NB4 (cell line): ENCODE results near the gene IMMP2L.

Experiments used
- DNase-seq: peaks from one replicate; pipeline ENCODE4 v3.0.0; 2010; ENCODE audit warnings: low read depth
- H3K4me3 ChIP-seq: one replicate; pipeline ENCODE4 v1.5.1; 2011; ENCODE audit warnings: mild to moderate bottlenecking, low read depth, low read length, moderate library complexity
- CTCF ChIP-seq: IDR thresholded peaks from one replicate; pipeline ENCODE4 v1.5.1; 2012; ENCODE audit warnings: low read depth, low read length
- MAX ChIP-seq: IDR thresholded peaks from 2 replicates; pipeline ENCODE4 v1.6.1; 2011; ENCODE audit warnings: low read depth, low read length
- MYC ChIP-seq: IDR thresholded peaks from 2 replicates; pipeline ENCODE4 v1.6.1; 2011; ENCODE audit warnings: low read depth, low read length
- POLR2A ChIP-seq: IDR thresholded peaks from 2 replicates; pipeline ENCODE4 v1.6.1; 2011; ENCODE audit warnings: mild to moderate bottlenecking; ENCODE audit not compliant: insufficient read length; ENCODE audit errors: extremely low read depth

Gene IMMP2L

GRCh38 chr7:111089822-111090426 lies 472.4 kb downstream of the IMMP2L start:
- DNase-seq, result peak; percentile 56
- no peak for TF ChIP-seq POLR2A
- no peak for TF ChIP-seq MYC
- peak; percentile 67 for TF ChIP-seq CTCF
- H3K4me3 ChIP-seq, result no peak overlapping the region

GRCh38 chr7:111088328-111088727 lies 474.0 kb downstream of the IMMP2L start:
- TF ChIP-seq MAX (no peak), CTCF (no peak), POLR2A (no peak), MYC (no peak)
- DNase-seq, result no peak
- no peak overlapping the region for H3K4me3 ChIP-seq

- TF ChIP-seq POLR2A, result no peak
- no peak for TF ChIP-seq MAX
- TF ChIP-seq CTCF, result no peak
- no peak for TF ChIP-seq MYC
- DNase-seq, result no peak
- no peak overlapping the region for H3K4me3 ChIP-seq
Measured at GRCh38 chr7:111086532-111086931, 475.8 kb downstream of the IMMP2L start.

GRCh38 chr7:111085356-111085755 lies 476.9 kb downstream of the IMMP2L start:
- no peak for TF ChIP-seq POLR2A

GRCh38 chr7:111083413-111083812 lies 478.9 kb downstream of the IMMP2L start:
- TF ChIP-seq CTCF (no peak), MAX (peak; percentile 32; the same call in 1 of the 2 replicates)
- DNase-seq, result peak; percentile 64
- H3K4me3 ChIP-seq, result no peak overlapping the region

More at GRCh38 chr7:111085356-111085755, 476.9 kb downstream of the IMMP2L start:
- no peak for DNase-seq
- H3K4me3 ChIP-seq, result no peak overlapping the region

GRCh38 chr7:111082351-111082750 lies 479.9 kb downstream of the IMMP2L start:
- no peak for TF ChIP-seq POLR2A
- no peak for TF ChIP-seq CTCF
- TF ChIP-seq MAX, result no peak
- no peak for TF ChIP-seq MYC
- DNase-seq, result no peak
- H3K4me3 ChIP-seq, result no peak overlapping the region
